ENCODE measurements around the gene COG4. TPM values are rescaled to one million over a fixed set of nuclear protein-coding genes. Genes with fewer than 3 reads are reported as not detected.
"Not testable (repeated sequence)": the region's sequence is repeated elsewhere in the genome, so short reads cannot be mapped to it uniquely, and the experiment has no call there.

The COG4 gene
- total RNA-seq, 2 donors from 2014 or later: 62.7 to 71.4 TPM

DNA sequence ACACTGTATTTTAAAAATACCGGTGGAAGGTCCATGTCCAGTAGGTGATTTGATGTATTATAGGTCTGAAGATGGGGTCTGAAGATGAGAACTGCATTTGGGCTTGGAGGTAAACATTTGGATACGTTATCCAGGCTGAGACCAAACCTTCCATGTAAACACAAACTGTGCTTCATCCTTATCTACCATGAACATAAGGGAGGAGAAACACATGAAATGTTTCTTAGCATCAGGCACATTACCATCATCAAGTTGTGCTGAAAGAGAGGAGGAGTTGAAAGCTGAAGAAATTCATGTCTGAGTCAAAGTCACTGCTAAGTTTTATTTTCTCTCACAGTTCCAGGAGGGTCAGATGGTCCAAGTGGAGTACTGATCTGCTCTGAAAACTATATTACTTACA, 11.6 kb upstream of the COG4 start:
- Mint-ChIP-seq H3K4me1 (no peaks in the 10 kb centered on the region), H3K27me3 (ENCODE audit: insufficient read depth) (no peaks in the 10 kb centered on the region), H3K27ac (peak overlapping the region; percentile 61), H3K4me3 (no peak overlapping the region), H3K9me3 (no peaks in the 10 kb centered on the region), H3K36me3 (ENCODE audit: low read depth) (peaks cover 84% of the 10 kb centered on the region)
- DNase-seq: no peak
- Histone ChIP-seq H3K9ac (ENCODE audit: extremely low read depth, low read length, poor library complexity, severe bottlenecking) (no peak overlapping the region), H3K4me3 (ENCODE audit: low read length) (no peak overlapping the region), H3K27me3 (ENCODE audit: control insufficient read depth, insufficient read depth, low read length, poor library complexity, severe bottlenecking) (no peaks in the 10 kb centered on the region), H3K4me1 (ENCODE audit: control insufficient read depth, insufficient read depth, low read length) (no peaks in the 10 kb centered on the region), H3K27ac (ENCODE audit: low read depth, low read length) (no peak overlapping the region), H3K36me3 (ENCODE audit: control insufficient read depth, insufficient read depth, low read length) (peaks cover 92% of the 10 kb centered on the region), H3K9me3 (ENCODE audit: control insufficient read depth, low read length) (no peaks in the 10 kb centered on the region)
- 100% methylated on average over 2 of the region's 2 CpGs; no CpG with 5 or more reads in 1 of the 2 experiments for WGBS, 2 experiments (ENCODE audit: insufficient coverage in 1 of 2, insufficient read length in 1 of 2)
- TF ChIP-seq, protein P1, sequence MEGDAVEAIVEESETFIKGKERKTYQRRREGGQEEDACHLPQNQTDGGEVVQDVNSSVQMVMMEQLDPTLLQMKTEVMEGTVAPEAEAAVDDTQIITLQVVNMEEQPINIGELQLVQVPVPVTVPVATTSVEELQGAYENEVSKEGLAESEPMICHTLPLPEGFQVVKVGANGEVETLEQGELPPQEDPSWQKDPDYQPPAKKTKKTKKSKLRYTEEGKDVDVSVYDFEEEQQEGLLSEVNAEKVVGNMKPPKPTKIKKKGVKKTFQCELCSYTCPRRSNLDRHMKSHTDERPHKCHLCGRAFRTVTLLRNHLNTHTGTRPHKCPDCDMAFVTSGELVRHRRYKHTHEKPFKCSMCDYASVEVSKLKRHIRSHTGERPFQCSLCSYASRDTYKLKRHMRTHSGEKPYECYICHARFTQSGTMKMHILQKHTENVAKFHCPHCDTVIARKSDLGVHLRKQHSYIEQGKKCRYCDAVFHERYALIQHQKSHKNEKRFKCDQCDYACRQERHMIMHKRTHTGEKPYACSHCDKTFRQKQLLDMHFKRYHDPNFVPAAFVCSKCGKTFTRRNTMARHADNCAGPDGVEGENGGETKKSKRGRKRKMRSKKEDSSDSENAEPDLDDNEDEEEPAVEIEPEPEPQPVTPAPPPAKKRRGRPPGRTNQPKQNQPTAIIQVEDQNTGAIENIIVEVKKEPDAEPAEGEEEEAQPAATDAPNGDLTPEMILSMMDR (conservative IDR thresholded peaks at IDR 0.05): no peak

GRCh38 chr16:70529954-70530353, 6.6 kb upstream of the COG4 start:
- not testable (repeated sequence) for H3K4me3 Mint-ChIP-seq; H3K27me3 Mint-ChIP-seq (ENCODE audit: insufficient read depth); DNase-seq; H3K27ac Mint-ChIP-seq; H3K9ac ChIP-seq (ENCODE audit: extremely low read depth, low read length, poor library complexity, severe bottlenecking); H3K27me3 ChIP-seq (ENCODE audit: control insufficient read depth, insufficient read depth, low read length, poor library complexity, severe bottlenecking); H3K9me3 Mint-ChIP-seq; H3K4me1 ChIP-seq (ENCODE audit: control insufficient read depth, insufficient read depth, low read length); H3K9me3 ChIP-seq (ENCODE audit: control insufficient read depth, low read length); H3K27ac ChIP-seq (ENCODE audit: low read depth, low read length); H3K4me3 ChIP-seq (ENCODE audit: low read length)
- H3K36me3 ChIP-seq (ENCODE audit: control insufficient read depth, insufficient read depth, low read length): peaks cover 90% of the 10 kb centered on the region
- Mint-ChIP-seq H3K36me3 (ENCODE audit: low read depth) (peaks cover 78% of the 10 kb centered on the region), H3K4me1 (peaks cover 20% of the 10 kb centered on the region)
- 100% methylated on average over 1 of the region's 7 CpGs; no CpG with 5 or more reads in 1 of the 2 experiments for WGBS, 2 experiments (ENCODE audit: insufficient coverage in 1 of 2, insufficient read length in 1 of 2)

DNA sequence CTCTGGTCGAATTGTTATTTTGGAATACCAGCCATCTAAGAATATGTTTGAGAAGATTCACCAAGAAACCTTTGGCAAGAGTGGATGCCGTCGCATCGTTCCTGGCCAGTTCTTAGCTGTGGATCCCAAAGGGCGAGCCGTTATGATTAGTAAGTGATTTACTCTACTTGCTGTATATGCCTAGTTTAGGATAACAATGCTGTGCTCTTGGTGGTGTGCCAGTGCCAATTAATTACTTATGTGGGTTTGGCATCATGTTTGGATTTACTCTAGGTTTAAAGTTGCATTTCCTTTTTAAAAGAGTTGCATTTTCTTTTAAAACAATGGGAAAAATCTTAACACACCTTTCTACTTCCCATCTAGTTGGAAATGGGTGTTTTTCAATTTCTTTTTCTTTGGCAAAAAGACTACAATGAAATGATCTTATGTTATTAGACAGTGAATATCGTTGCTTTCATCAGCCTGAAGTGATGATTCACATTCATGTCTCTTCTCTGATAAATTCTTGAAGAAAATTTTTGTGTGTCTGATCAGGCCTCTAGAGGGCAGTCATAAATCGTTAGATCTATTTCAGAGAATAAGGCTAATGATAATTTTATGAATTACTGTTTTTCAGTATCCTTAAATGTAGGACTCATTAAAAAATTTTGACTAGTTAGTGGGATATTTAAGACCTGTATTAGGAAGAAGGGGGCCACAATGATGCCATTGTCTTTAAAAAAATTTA, 5.9 kb upstream of the COG4 start:
- TF ChIP-seq, protein P1 (conservative IDR thresholded peaks at IDR 0.05): peak; percentile 73
- DNase-seq: no peak
- H3K27me3 Mint-ChIP-seq (ENCODE audit: insufficient read depth): no peaks in the 10 kb centered on the region
- H3K4me1 ChIP-seq (ENCODE audit: control insufficient read depth, insufficient read depth, low read length): no peaks in the 10 kb centered on the region
- peaks cover 83% of the 10 kb centered on the region for H3K36me3 ChIP-seq (ENCODE audit: control insufficient read depth, insufficient read depth, low read length)
- H3K27ac ChIP-seq (ENCODE audit: low read depth, low read length): no peak overlapping the region
- H3K27ac Mint-ChIP-seq: peak overlapping the region; percentile 32
- H3K4me3 Mint-ChIP-seq: no peak overlapping the region
- H3K36me3 Mint-ChIP-seq (ENCODE audit: low read depth): peaks cover 74% of the 10 kb centered on the region
- 95 to 96% methylated on average over 7 to 8 of the region's 8 CpGs for WGBS, 2 experiments (ENCODE audit: insufficient coverage in 1 of 2, insufficient read length in 1 of 2)
- peaks cover 20% of the 10 kb centered on the region for H3K4me1 Mint-ChIP-seq
- H3K4me3 ChIP-seq (ENCODE audit: low read length): peak overlapping the region; percentile 3
- H3K27me3 ChIP-seq (ENCODE audit: control insufficient read depth, insufficient read depth, low read length, poor library complexity, severe bottlenecking): no peaks in the 10 kb centered on the region
- H3K9ac ChIP-seq (ENCODE audit: extremely low read depth, low read length, poor library complexity, severe bottlenecking): no peak overlapping the region
- H3K9me3 ChIP-seq (ENCODE audit: control insufficient read depth, low read length): no peaks in the 10 kb centered on the region
- H3K9me3 Mint-ChIP-seq: no peaks in the 10 kb centered on the region
